Measurements from ENCODE around the gene GJD2.

GRCh38 chr15:34796847-34797435 lies 42.1 kb upstream of the GJD2 start:
- TF ChIP-seq POLR2AphosphoS5 (IDR thresholded peaks at IDR 0.05; ENCODE audit: borderline replicate concordance, low read depth, low read length), result no peak
- TF ChIP-seq EZH2 (IDR thresholded peaks at IDR 0.05), result no peak
- no peak for TF ChIP-seq FOXP2 (optimal IDR thresholded peaks at IDR 0.05; ENCODE audit: control extremely low read depth, extremely low read length, insufficient read depth)
